IMR-90 (cell line): Measurements from ENCODE around the gene MPL. TPM values are rescaled to one million over a fixed set of nuclear protein-coding genes. Genes with fewer than 3 reads are reported as not detected.

ENCODE experiments used
- ATAC-seq: fragments of 200-7000 bp; cut with Tn5 transposase; 2 replicates; pipeline ENCODE4 v1.9.1; 2020; ENCODE audit warnings: low read depth, mild to moderate bottlenecking, moderate library complexity
- BruUV-seq: library from RNA; stranded (reverse); fragments of 400-500 nt; replicated peaks from 2 replicates; lab custom pipeline; 2021; lab: Mats Ljungman, UMichigan
- CTCF ChIA-PET: fragments of 300-600 bp; formaldehyde crosslinking; extraction: SDS; loops from one replicate; lab custom pipeline; 2021; ENCODE audit warnings: antibody characterized with exemption; lab: Yijun Ruan, JAX
- POLR2A ChIA-PET: fragments of 300-600 bp; sonication (Branson Sonifier 250); formaldehyde crosslinking; loops from one replicate; lab custom pipeline; 2022; ENCODE audit warnings: antibody characterized with exemption; ENCODE audit not compliant: unreplicated experiment; lab: Charles Lee
- DNase-seq: peaks from one replicate; pipeline ENCODE4 v3.0.0; 2013
- H2AFZ ChIP-seq: replicated peaks from 2 replicates; pipeline ENCODE3; 2013; ENCODE audit warnings: low read length, mild to moderate bottlenecking; ENCODE audit not compliant: poor library complexity
- H2AK5ac ChIP-seq: 2 replicates; pipeline ENCODE4 v1.6.1; 2013; ENCODE audit warnings: low read depth, low read length, inconsistent platforms
- H2AK9ac ChIP-seq: replicated peaks from 2 replicates; pipeline ENCODE3; 2013; ENCODE audit warnings: mild to moderate bottlenecking, low read depth, low read length, moderate library complexity; ENCODE audit not compliant: poor library complexity
- H2BK120ac ChIP-seq: 2 replicates; pipeline ENCODE4 v1.6.1; 2013; ENCODE audit warnings: low read depth, low read length, inconsistent platforms
- H2BK15ac ChIP-seq: 3 replicates; pipeline ENCODE4 v1.6.1; 2013; ENCODE audit warnings: low read depth, low read length, inconsistent platforms
- H2BK20ac ChIP-seq: 2 replicates; pipeline ENCODE4 v1.6.1; 2013; ENCODE audit warnings: low read depth, mild to moderate bottlenecking, inconsistent platforms, low read length, moderate library complexity
- H2BK5ac ChIP-seq: 2 replicates; pipeline ENCODE4 v1.6.1; 2013; ENCODE audit warnings: mild to moderate bottlenecking, low read depth, low read length, inconsistent platforms; ENCODE audit not compliant: poor library complexity, severe bottlenecking
- H3K14ac ChIP-seq: replicated peaks from 2 replicates; pipeline ENCODE4 v1.6.1; 2013; ENCODE audit warnings: low read depth, low read length, inconsistent platforms
- H3K18ac ChIP-seq: 2 replicates; pipeline ENCODE4 v1.6.1; 2013; ENCODE audit warnings: low read depth, low read length, control low read depth
- H3K23ac ChIP-seq: 2 replicates; pipeline ENCODE4 v1.6.1; 2013; ENCODE audit warnings: low read depth, low read length, inconsistent platforms
- H3K27ac ChIP-seq: 2 replicates; pipeline ENCODE4 v1.5.1; 2013; ENCODE audit warnings: mild to moderate bottlenecking, control low read depth, low read length; ENCODE audit not compliant: insufficient read depth
- H3K27me3 ChIP-seq: 2 replicates; pipeline ENCODE4 v1.6.1; 2013; ENCODE audit warnings: low read length; ENCODE audit not compliant: control insufficient read depth, insufficient read depth
- H3K36me3 ChIP-seq: 2 replicates; pipeline ENCODE4 v1.6.1; 2013; ENCODE audit warnings: low read length, mixed read lengths; ENCODE audit not compliant: control insufficient read depth, insufficient read depth
- H3K4ac ChIP-seq: 2 replicates; pipeline ENCODE4 v1.6.1; 2013; ENCODE audit warnings: low read depth, low read length, inconsistent platforms
- H3K4me1 ChIP-seq: 2 replicates; pipeline ENCODE4 v1.6.1; 2013; ENCODE audit warnings: low read length, mixed read lengths; ENCODE audit not compliant: control insufficient read depth, insufficient read depth
- H3K4me2 ChIP-seq: 2 replicates; pipeline ENCODE4 v1.6.1; 2013; ENCODE audit warnings: low read depth, mild to moderate bottlenecking, control low read depth, low read length, moderate library complexity
- H3K4me3 ChIP-seq: 2 replicates; pipeline ENCODE4 v1.5.1; 2013; ENCODE audit warnings: low read depth, mild to moderate bottlenecking, control low read depth, low read length, moderate library complexity; ENCODE audit not compliant: insufficient read depth
- H3K56ac ChIP-seq: 2 replicates; pipeline ENCODE4 v1.6.1; 2013; ENCODE audit warnings: low read length, inconsistent platforms; ENCODE audit not compliant: insufficient read depth; ENCODE audit errors: extremely low read depth
- H3K79me1 ChIP-seq, 2 experiments: 2 replicates each; pipeline ENCODE4 v1.6.1; 2013; ENCODE audit warnings: low read length in 2 of 2, inconsistent platforms in 1 of 2, low read depth in 1 of 2
- H3K9ac ChIP-seq: 2 replicates; pipeline ENCODE4 v1.6.1; 2013; ENCODE audit warnings: low read depth, low read length, control low read depth
- H3K9me1 ChIP-seq: 2 replicates; pipeline ENCODE4 v1.6.1; 2013; ENCODE audit warnings: low read length, inconsistent platforms; ENCODE audit not compliant: insufficient read depth
- H3K9me3 ChIP-seq: 2 replicates; pipeline ENCODE4 v1.6.1; 2013; ENCODE audit warnings: low read length; ENCODE audit not compliant: control insufficient read depth, insufficient read depth
- H4K20me1 ChIP-seq: 2 replicates; pipeline ENCODE4 v1.6.1; 2013; ENCODE audit warnings: low read length, inconsistent platforms; ENCODE audit not compliant: insufficient read depth
- H4K5ac ChIP-seq: 2 replicates; pipeline ENCODE4 v1.6.1; 2013; ENCODE audit warnings: mild to moderate bottlenecking, low read depth, low read length, control low read depth
- H4K8ac ChIP-seq, 2 experiments: 2 replicates each; pipeline ENCODE4 v1.6.1; 2013; ENCODE audit warnings: low read depth in 2 of 2, low read length in 2 of 2, control low read depth in 1 of 2, inconsistent platforms in 1 of 2
- H4K91ac ChIP-seq: 2 replicates; pipeline ENCODE4 v1.6.1; 2013; ENCODE audit warnings: low read depth, low read length, inconsistent platforms; ENCODE audit not compliant: insufficient read depth
- CEBPB ChIP-seq: IDR thresholded peaks from 2 replicates; pipeline ENCODE4 v1.6.1; 2012; ENCODE audit warnings: low read depth, low read length, improper control_type of control experiment
- CTCF ChIP-seq: conservative IDR thresholded peaks from 2 replicates; pipeline ENCODE4 v1.5.1; 2012; ENCODE audit warnings: mild to moderate bottlenecking, low read depth, low read length, improper control_type of control experiment
- ELK1 ChIP-seq: fragments of 150-350 bp; IDR thresholded peaks from 2 replicates; pipeline ENCODE4 v1.6.1; 2016; ENCODE audit warnings: low read depth, mild to moderate bottlenecking, low read length, moderate library complexity, borderline replicate concordance
- FOS ChIP-seq: fragments of 150-350 bp; IDR thresholded peaks from 2 replicates; pipeline ENCODE4 v1.6.1; 2016; ENCODE audit warnings: low read depth, low read length
- MAFK ChIP-seq: IDR thresholded peaks from 2 replicates; pipeline ENCODE4 v1.6.1; 2012; ENCODE audit warnings: low read depth, low read length, improper control_type of control experiment
- MAZ ChIP-seq: IDR thresholded peaks from 2 replicates; pipeline ENCODE4 v1.6.1; 2012; ENCODE audit warnings: low read depth, mild to moderate bottlenecking, low read length, improper control_type of control experiment, moderate library complexity, borderline replicate concordance
- MXI1 ChIP-seq: IDR thresholded peaks from 2 replicates; pipeline ENCODE4 v1.6.1; 2012; ENCODE audit warnings: low read depth, mild to moderate bottlenecking, low read length, moderate library complexity, borderline replicate concordance
- RAD21 ChIP-seq: IDR thresholded peaks from 2 replicates; pipeline ENCODE4 v1.6.1; 2012; ENCODE audit warnings: low read length, improper control_type of control experiment
- RCOR1 ChIP-seq: IDR thresholded peaks from 2 replicates; pipeline ENCODE4 v1.6.1; 2012; ENCODE audit warnings: mild to moderate bottlenecking, low read length, improper control_type of control experiment; ENCODE audit not compliant: insufficient replicate concordance
- SMC3 ChIP-seq: fragments of 150-350 bp; IDR thresholded peaks from 2 replicates; pipeline ENCODE4 v1.6.1; 2016; ENCODE audit warnings: low read depth, mild to moderate bottlenecking, antibody characterized with exemption, low read length, moderate library complexity
- USF2 ChIP-seq: fragments of 150-350 bp; IDR thresholded peaks from 2 replicates; pipeline ENCODE4 v1.6.1; 2017; ENCODE audit warnings: mild to moderate bottlenecking, antibody characterized with exemption, low read length, low read depth
- WGBS, 2 experiments: methylation state at CpG; one replicate each; pipeline versions ENCODE4 v1.1.5 to v1.1.7; 2013; ENCODE audit warnings: missing lambda C conversion rate in 2 of 2; ENCODE audit not compliant: insufficient read length in 1 of 2; ENCODE audit errors: extremely low coverage in 2 of 2; 5-methylcytosine and 5-hydroxymethylcytosine counted together
- dilution Hi-C: fragments of 300-500 bp; cut with HindIII; formaldehyde crosslinking; loops from one replicate; pipeline ENCODE4 v1.14.3; 2018; ENCODE audit warnings: low sequenced_read_pairs; ENCODE audit not compliant: unreplicated experiment
- in situ Hi-C: fragments of 300-500 bp; cut with MboI; formaldehyde crosslinking; loops from 3 replicates; pipeline ENCODE4 v1.14.3; 2019; ENCODE audit warnings: low sequenced_read_pairs, inconsistent platforms, mixed read lengths
- intact Hi-C: fragments of 100-400 bp; cut with micrococcal nuclease; formaldehyde crosslinking; loops from 2 replicates; pipeline ENCODE4 v1.10.0; 2022
- polyA plus RNA-seq, 3 experiments: library from polyadenylated mRNA; depleted of rRNA; stranded (reverse); fragments of >200 nt; gene quantifications; 2 replicates each; pipeline ENCODE4 v1.2.3, GENCODE V29; 2012; ENCODE audit warnings: low replicate concordance in 1 of 3
- total RNA-seq: library from RNA; depleted of rRNA; stranded (reverse); fragments of >200 nt; gene quantifications from 2 replicates; pipeline ENCODE4 v1.2.3, GENCODE V29; 2012

MPL gene
- total and polyA plus RNA-seq, 2 of the 4 experiments (the other 2 are of a cell fraction) = 0.12 TPM; not detected in 1

GRCh38 chr1:43354936-43355335 lies 17.3 kb downstream of the MPL start:
- no peak overlapping the region for H3K23ac ChIP-seq
- CTCF ChIA-PET = no interaction called here
- H3K27me3 ChIP-seq = no peaks in the 10 kb centered on the region
- peaks cover 5% of the 10 kb centered on the region for H3K9me1 ChIP-seq
- peak overlapping the region; percentile 62; the same call in 1 of the 2 replicates for H2AK5ac ChIP-seq
- dilution Hi-C loops (no loop called here), intact Hi-C loops (no loop called here), in situ Hi-C loops (loop anchor here (10.0 kb wide), 1 partner anchor 120 kb away; no protein-coding TSS in a partner anchor)
- WGBS, 2 experiments = no CpG with 5 or more reads among the region's 2 CpGs
- no peak overlapping the region for H3K14ac ChIP-seq
- peak overlapping the region; percentile 24; the same call in 1 of the 2 replicates for H3K4ac ChIP-seq
- no peak overlapping the region for H4K5ac ChIP-seq
- H4K20me1 ChIP-seq = peaks cover 3% of the 10 kb centered on the region; the same call in 1 of the 2 replicates
- H3K56ac ChIP-seq = no peak overlapping the region
- peak overlapping the region; percentile 25 for H2AFZ ChIP-seq
- H2BK20ac ChIP-seq = peak overlapping the region; percentile 36; the same call in 1 of the 2 replicates
- no peak overlapping the region for H3K4me3 ChIP-seq
- peak overlapping the region in 1 of 2 experiments; percentile 17; a peak in 1 of 4 replicates for H4K8ac ChIP-seq
- DNase-seq (peak; percentile 48), ATAC-seq (no peak)
- H2AK9ac ChIP-seq = peak overlapping the region; percentile 75
- peak overlapping the region; percentile 71; the same call in 1 of the 3 replicates for H2BK15ac ChIP-seq
- peaks cover 0 to 8% of the 10 kb centered on the region in 2 experiments; a peak in 2 of 4 replicates for H3K79me1 ChIP-seq
- H3K18ac ChIP-seq = no peak overlapping the region
- no peak overlapping the region for H2BK5ac ChIP-seq
- TF ChIP-seq SMC3 (no peak), CTCF (no peak), MAFK (no peak), ELK1 (no peak), RAD21 (no peak), USF2 (no peak), FOS (no peak), CEBPB (no peak), RCOR1 (no peak), MAZ (no peak), MXI1 (no peak)
- no peak overlapping the region for H3K27ac ChIP-seq
- H3K36me3 ChIP-seq = no peaks in the 10 kb centered on the region
- no TSS peak for BruUV-seq
- H3K9me3 ChIP-seq = no peaks in the 10 kb centered on the region
- no peak overlapping the region for H3K9ac ChIP-seq
- POLR2A ChIA-PET = no interaction called here
- H3K4me1 ChIP-seq = peaks cover 12% of the 10 kb centered on the region
- peak overlapping the region; percentile 17; the same call in 1 of the 2 replicates for H4K91ac ChIP-seq
- H2BK120ac ChIP-seq = no peak overlapping the region
- no peak overlapping the region for H3K4me2 ChIP-seq
